ENCODE results near the gene COL4A2.

The COL4A2 gene

GRCh38 chr13:110262082-110262436 lies 45.0 kb upstream of the COL4A2 start:
- Mint-ChIP-seq H3K4me3 (peak overlapping the region in 1 of 3 experiments; percentile 49), H3K27ac (peak overlapping the region; percentile 78 to 91 (median 87)), H3K36me3 (ENCODE audit: low read depth) (peaks cover 9% of the 10 kb centered on the region), H3K9me3 (peaks cover 3% of the 10 kb centered on the region), H3K4me1 (peaks cover 48% of the 10 kb centered on the region), H3K27me3 (ENCODE audit: low read depth) (no peaks in the 10 kb centered on the region)
- TF ChIP-seq CTCF (IDR thresholded peaks at IDR 0.05; ENCODE audit: unreplicated experiment in 3 of 3), result no peak

- H3K27ac Mint-ChIP-seq, result peak overlapping the region; percentile 78 to 91 (median 87)
- peaks cover 3% of the 10 kb centered on the region for H3K9me3 Mint-ChIP-seq
- peaks cover 7% of the 10 kb centered on the region for H3K36me3 Mint-ChIP-seq (ENCODE audit: low read depth)
- peak overlapping the region in 2 of 3 experiments; percentile 18 to 49 for H3K4me3 Mint-ChIP-seq
- peaks cover 48% of the 10 kb centered on the region for H3K4me1 Mint-ChIP-seq
- TF ChIP-seq CTCF (IDR thresholded peaks at IDR 0.05; ENCODE audit: unreplicated experiment in 3 of 3), result no peak
- no peaks in the 10 kb centered on the region for H3K27me3 Mint-ChIP-seq (ENCODE audit: low read depth)
These were observed 44.4 kb upstream of the COL4A2 start for GRCh38 chr13:110262508-110263291.

GRCh38 chr13:110263404-110263803 lies 43.7 kb upstream of the COL4A2 start:
- Mint-ChIP-seq H3K9me3 (no peaks in the 10 kb centered on the region), H3K4me1 (peaks cover 48% of the 10 kb centered on the region), H3K4me3 (no peak overlapping the region), H3K27ac (peak overlapping the region; percentile 78 to 92 (median 91)), H3K36me3 (ENCODE audit: low read depth) (peaks cover 4% of the 10 kb centered on the region), H3K27me3 (ENCODE audit: low read depth) (no peaks in the 10 kb centered on the region)
- TF ChIP-seq CTCF (IDR thresholded peaks at IDR 0.05; ENCODE audit: unreplicated experiment in 3 of 3), result no peak

- peak overlapping the region; percentile 91 to 92 (median 91) for H3K27ac Mint-ChIP-seq
- peak overlapping the region; percentile 13 to 40 (median 36) for H3K4me3 Mint-ChIP-seq
- H3K27me3 Mint-ChIP-seq (ENCODE audit: low read depth), result no peaks in the 10 kb centered on the region
- H3K36me3 Mint-ChIP-seq (ENCODE audit: low read depth), result peaks cover 4% of the 10 kb centered on the region
- no peaks in the 10 kb centered on the region for H3K9me3 Mint-ChIP-seq
- no peak for TF ChIP-seq CTCF (IDR thresholded peaks at IDR 0.05; ENCODE audit: unreplicated experiment in 3 of 3)
- peaks cover 48% of the 10 kb centered on the region for H3K4me1 Mint-ChIP-seq
These were observed 43.2 kb upstream of the COL4A2 start for GRCh38 chr13:110263888-110264287.

GRCh38 chr13:110264685-110265275 lies 42.3 kb upstream of the COL4A2 start:
- TF ChIP-seq CTCF (IDR thresholded peaks at IDR 0.05; ENCODE audit: unreplicated experiment in 3 of 3), result no peak
- H3K27ac Mint-ChIP-seq, result peak overlapping the region; percentile 73 to 91 (median 91)
- H3K4me3 Mint-ChIP-seq, result no peak overlapping the region
- H3K27me3 Mint-ChIP-seq (ENCODE audit: low read depth), result no peaks in the 10 kb centered on the region
- H3K36me3 Mint-ChIP-seq (ENCODE audit: low read depth), result peaks cover 3% of the 10 kb centered on the region
- H3K4me1 Mint-ChIP-seq, result peaks cover 51% of the 10 kb centered on the region
- no peaks in the 10 kb centered on the region for H3K9me3 Mint-ChIP-seq

GRCh38 chr13:110265341-110265681 lies 41.8 kb upstream of the COL4A2 start:
- Mint-ChIP-seq H3K4me3 (no peak overlapping the region), H3K27ac (peak overlapping the region; percentile 23 to 91 (median 73)), H3K36me3 (ENCODE audit: low read depth) (no peaks in the 10 kb centered on the region), H3K4me1 (peaks cover 46% of the 10 kb centered on the region), H3K27me3 (ENCODE audit: low read depth) (no peaks in the 10 kb centered on the region), H3K9me3 (no peaks in the 10 kb centered on the region)
- no peak for TF ChIP-seq CTCF (IDR thresholded peaks at IDR 0.05; ENCODE audit: unreplicated experiment in 3 of 3)
